ENCODE data around the gene LMBR1L. TPM values are rescaled to one million over a fixed set of nuclear protein-coding genes. Genes with fewer than 3 reads are reported as not detected.

LMBR1L gene
- total RNA-seq, 1 donor from 2014 or later = 74.2 TPM

DNA sequence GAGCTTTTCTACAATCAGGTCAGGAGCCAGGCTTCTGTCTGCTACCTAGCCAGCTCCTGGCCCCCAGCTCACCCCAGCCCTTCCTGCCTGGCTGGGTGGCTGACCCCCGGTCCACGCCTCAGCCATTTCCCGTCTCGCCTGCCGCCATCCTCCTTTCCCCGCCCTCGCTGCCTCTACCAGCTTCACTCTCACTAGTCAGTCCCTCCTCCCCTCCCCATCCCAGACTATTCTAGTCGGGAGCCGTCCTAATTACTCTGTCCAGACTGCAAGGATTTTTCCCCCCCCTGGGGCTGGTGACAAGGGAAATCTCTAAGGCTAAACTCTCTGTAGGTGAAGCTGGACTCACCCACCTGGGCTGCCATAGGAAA lies 16.9 kb downstream of the LMBR1L start:
- Histone ChIP-seq H3K27ac (no peak overlapping the region), H3K4me3 (peak overlapping the region; percentile 24 to 51), H3K27me3 (peaks cover 10% of the 10 kb centered on the region), H3K4me1 (peaks cover 16 to 33% of the 10 kb centered on the region in 2 donors), H3K9me3 (no peaks in the 10 kb centered on the region), H3K36me3 (peaks cover 24 to 25% of the 10 kb centered on the region in 2 donors)
- intact Hi-C loops (cut with DNase I) = no loop called here
- DNase-seq (ENCODE audit: low spot score in 2 of 2) = no peak
- TF ChIP-seq CTCF (IDR thresholded peaks at IDR 0.05) = no peak

DNA sequence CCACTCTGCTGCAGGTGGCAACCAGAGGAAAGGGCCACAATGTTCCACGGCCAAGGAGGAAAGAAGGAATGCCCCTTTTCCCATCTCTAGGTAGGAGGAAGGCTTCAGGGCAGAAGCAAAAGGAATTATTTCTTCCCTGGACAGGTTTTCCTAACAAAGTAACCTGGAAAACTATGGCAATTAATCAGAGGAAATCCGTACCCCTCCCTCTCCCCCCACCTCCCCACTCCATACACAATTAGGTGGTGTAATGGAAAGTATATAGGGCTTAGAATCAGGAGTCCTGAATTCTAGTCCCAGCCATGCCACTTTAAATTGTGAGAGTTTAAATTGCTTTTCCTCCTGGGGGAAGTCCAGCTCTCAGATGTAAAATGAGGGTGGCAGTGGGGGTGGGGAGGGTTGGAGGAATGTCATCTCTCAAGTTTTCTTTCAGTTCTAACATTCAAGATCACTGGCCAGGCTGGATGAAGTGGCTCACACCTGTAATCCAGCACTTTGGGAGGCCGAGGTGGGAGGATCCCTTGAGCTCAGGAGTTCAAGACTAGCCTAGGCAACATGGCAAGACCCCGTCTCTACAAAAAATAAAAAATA lies 17.7 kb downstream of the LMBR1L start:
- Histone ChIP-seq H3K27ac (no peak overlapping the region), H3K9me3 (no peaks in the 10 kb centered on the region), H3K36me3 (peaks cover 15 to 16% of the 10 kb centered on the region in 2 donors), H3K4me1 (peaks cover 16 to 33% of the 10 kb centered on the region in 2 donors), H3K4me3 (no peak overlapping the region), H3K27me3 (peaks cover 10% of the 10 kb centered on the region)
- no peak for DNase-seq (ENCODE audit: low spot score in 2 of 2)
- no peak for TF ChIP-seq CTCF (IDR thresholded peaks at IDR 0.05)
- intact Hi-C loops (cut with DNase I) = no loop called here

DNA sequence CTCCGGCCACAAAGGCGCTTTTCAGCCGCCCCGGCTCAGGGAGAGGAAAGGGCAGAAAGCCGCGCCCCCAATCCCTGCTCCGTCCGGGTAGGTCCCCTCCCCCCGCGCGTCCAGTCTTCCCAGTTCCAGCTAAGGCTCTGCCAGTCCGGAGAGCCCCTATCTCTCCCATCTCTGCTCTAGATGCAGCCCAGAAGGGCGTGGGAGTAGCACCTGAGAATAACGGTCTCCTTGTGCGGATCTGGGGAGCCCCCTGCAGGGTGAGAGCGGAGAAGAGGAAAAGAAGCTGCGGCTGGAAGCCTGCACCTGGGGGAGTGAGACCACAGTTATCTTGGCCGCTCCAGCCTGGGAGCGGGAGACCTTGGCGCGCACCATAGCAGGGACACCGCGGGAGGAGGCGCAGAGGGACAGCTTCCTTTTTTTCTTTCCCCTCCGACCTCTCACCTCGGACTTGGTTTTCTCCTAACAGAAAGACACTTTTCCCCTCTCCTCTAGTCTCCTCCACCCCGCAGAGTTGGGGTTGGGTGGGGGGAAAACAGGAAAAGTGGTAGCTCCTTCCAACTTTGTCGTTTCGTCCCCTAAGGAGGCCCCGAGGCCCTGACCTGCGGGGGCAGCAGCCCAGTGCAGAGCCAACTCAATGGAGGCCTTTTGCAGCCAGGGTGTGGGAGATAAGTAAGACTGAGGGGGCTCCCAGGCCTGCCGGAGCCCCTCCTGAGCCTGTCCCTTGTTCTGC lies 18.4 kb downstream of the LMBR1L start:
- H3K4me1 ChIP-seq = peaks cover 16 to 33% of the 10 kb centered on the region in 2 donors
- intact Hi-C loops (cut with DNase I) = no loop called here
- DNase-seq (ENCODE audit: low spot score in 2 of 2) = no peak
- H3K4me3 ChIP-seq = peak overlapping the region; percentile 16 to 46
- peak in 2 of 3 experiments; percentile 16 to 19 for TF ChIP-seq CTCF (IDR thresholded peaks at IDR 0.05)
- peaks cover 10% of the 10 kb centered on the region for H3K27me3 ChIP-seq
- H3K36me3 ChIP-seq = peaks cover 8 to 10% of the 10 kb centered on the region in 2 donors
- H3K9me3 ChIP-seq = no peaks in the 10 kb centered on the region
- no peak overlapping the region for H3K27ac ChIP-seq

GRCh38 chr12:49091836-49092085 lies 18.9 kb downstream of the LMBR1L start:
- intact Hi-C loops (cut with DNase I) = no loop called here
- no peak for TF ChIP-seq CTCF (IDR thresholded peaks at IDR 0.05)
- Histone ChIP-seq H3K4me1 (peaks cover 16 to 33% of the 10 kb centered on the region in 2 donors), H3K27me3 (peaks cover 10% of the 10 kb centered on the region), H3K27ac (no peak overlapping the region), H3K9me3 (no peaks in the 10 kb centered on the region), H3K4me3 (peak overlapping the region; percentile 16 to 46), H3K36me3 (peaks cover 4 to 5% of the 10 kb centered on the region in 2 donors)
- DNase-seq (ENCODE audit: low spot score in 2 of 2) = no peak

DNA sequence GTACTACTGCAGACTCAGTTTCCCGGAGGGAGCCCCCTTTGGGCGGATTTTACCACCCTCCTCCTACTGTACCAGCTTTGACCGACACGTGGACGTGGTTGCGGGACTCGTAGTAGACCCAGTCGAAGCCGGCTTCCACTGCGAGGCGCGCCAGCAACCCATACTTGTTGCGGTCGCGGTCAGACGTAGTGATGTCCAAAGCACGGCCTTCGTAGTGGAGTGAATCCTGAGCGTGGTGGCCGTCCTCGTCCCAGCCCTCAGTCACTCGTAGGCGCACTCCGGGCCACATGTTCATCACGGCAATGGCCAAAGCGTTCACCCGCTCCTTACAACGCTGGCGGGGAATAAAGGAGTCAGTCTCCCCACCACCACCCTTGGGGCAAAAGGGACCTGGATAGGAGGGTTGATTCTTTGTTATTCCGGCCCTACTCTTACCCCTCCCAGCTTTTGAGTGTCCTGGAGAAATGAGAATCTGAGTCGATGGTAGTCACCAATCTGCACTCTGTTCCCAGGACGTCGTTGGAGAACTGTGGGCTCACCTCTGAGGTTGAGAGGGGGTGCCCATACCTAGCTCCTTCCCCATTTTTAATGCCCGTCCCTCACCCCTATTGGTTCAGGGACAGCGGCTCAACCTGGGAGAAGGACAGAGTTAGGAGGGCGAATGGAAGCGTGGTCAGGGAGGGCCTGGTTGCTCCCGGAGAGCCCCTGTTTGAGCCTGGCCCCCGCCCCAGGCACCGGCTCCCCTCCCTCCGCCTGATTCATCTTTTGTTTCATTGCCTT lies 19.4 kb downstream of the LMBR1L start:
- no peaks in the 10 kb centered on the region for H3K36me3 ChIP-seq
- H3K4me1 ChIP-seq = peaks cover 16 to 33% of the 10 kb centered on the region in 2 donors
- DNase-seq (ENCODE audit: low spot score in 2 of 2) = no peak
- peak overlapping the region; percentile 16 to 46 for H3K4me3 ChIP-seq
- no peak overlapping the region for H3K27ac ChIP-seq
- intact Hi-C loops (cut with DNase I) = no loop called here
- H3K27me3 ChIP-seq = peaks cover 10% of the 10 kb centered on the region
- H3K9me3 ChIP-seq = no peaks in the 10 kb centered on the region
- no peak for TF ChIP-seq CTCF (IDR thresholded peaks at IDR 0.05)

Measured in ascending aorta (tissue), 2 donors.